HepG2 (cell line): ENCODE measurements around the gene ILKAP. TPM values are rescaled to one million over a fixed set of nuclear protein-coding genes. Genes with fewer than 3 reads are reported as not detected.

Source experiments
- ATAC-seq: fragments of 200-7000 bp; cut with Tn5 transposase; 3 replicates; pipeline ENCODE4 v1.9.1; 2020; ENCODE audit warnings: mild to moderate bottlenecking, moderate library complexity
- BruUV-seq: library from RNA; stranded (reverse); fragments of 400-500 nt; replicated peaks from 2 replicates; lab custom pipeline; 2021; lab: Mats Ljungman, UMichigan
- CTCF ChIA-PET: fragments of 300-600 bp; formaldehyde crosslinking; extraction: SDS; loops from one replicate; lab custom pipeline; 2021; ENCODE audit warnings: low total read pairs, inconsistent platforms, low intra/inter-chr PET ratio; lab: Yijun Ruan, JAX
- POLR2A ChIA-PET: fragments of 350-600 bp; sonication (Branson Sonifier 250); formaldehyde crosslinking; loops from one replicate; lab custom pipeline; 2020; ENCODE audit warnings: antibody characterized with exemption, inconsistent platforms; lab: Yijun Ruan, JAX
- DNase-seq: peaks from one replicate; pipeline ENCODE4 v3.0.0-alpha.2; 2015; ENCODE audit warnings: low spot score
- FAIRE-seq: peaks from 3 replicates; lab custom pipeline; 2011; peaks lifted over from hg19 to GRCh38; lab: Jason Lieb, UNC
- H2AFZ ChIP-seq: one replicate; pipeline ENCODE4 v1.6.1; 2011; ENCODE audit warnings: low read length, inconsistent platforms
- H3K27ac ChIP-seq: fragments of 300-600 bp; 3 replicates; pipeline ENCODE4 v1.8.0; 2011; ENCODE audit warnings: mixed run types, mild to moderate bottlenecking, mixed read lengths, low read length, inconsistent platforms; ENCODE audit not compliant: insufficient read depth; ENCODE audit errors: extremely low read length
- H3K27me3 ChIP-seq, 2 experiments: fragments of 200-600 bp in 1 of 2; 2 replicates in 1 of 2; 3 replicates in 1 of 2; pipeline versions ENCODE4 v1.6.0 to v1.8.0; 2011; ENCODE audit warnings: low read length in 2 of 2, mild to moderate bottlenecking in 2 of 2, moderate library complexity in 2 of 2, inconsistent platforms in 1 of 2; ENCODE audit not compliant: insufficient read depth in 2 of 2, control insufficient read depth in 1 of 2
- H3K36me3 ChIP-seq, 2 experiments: fragments of 200-600 bp in 1 of 2; replicated peaks in 1 of 2; 2 replicates in 1 of 2; 3 replicates in 1 of 2; pipeline versions ENCODE4 v1.5.1 to v1.8.0; 2011; ENCODE audit warnings: low read length in 2 of 2, inconsistent platforms in 1 of 2; ENCODE audit not compliant: insufficient read depth in 2 of 2, control insufficient read depth in 1 of 2
- H3K4me1 ChIP-seq: 2 replicates; pipeline ENCODE4 v1.5.1; 2012; ENCODE audit warnings: low read length, inconsistent platforms; ENCODE audit not compliant: insufficient read depth
- H3K4me2 ChIP-seq: 2 replicates; pipeline ENCODE4 v1.6.0; 2011; ENCODE audit warnings: low read depth, low read length, inconsistent platforms
- H3K4me3 ChIP-seq, 3 experiments: fragments of 200-600 bp in 1 of 3; sonication (generic), shearing (Covaris generic) in 1 of 3; replicated peaks in 1 of 3; 2 replicates each; pipeline ENCODE4 v1.5.1; 2011 to 2016; ENCODE audit warnings: low read length in 3 of 3, inconsistent platforms in 2 of 3, low read depth in 2 of 3, mild to moderate bottlenecking in 2 of 3, control low read depth in 1 of 3, mixed read lengths in 1 of 3; ENCODE audit not compliant: insufficient read depth in 1 of 3
- H3K79me2 ChIP-seq: one replicate; pipeline ENCODE4 v1.6.1; 2011; ENCODE audit warnings: low read length, inconsistent platforms; ENCODE audit not compliant: insufficient read depth
- H3K9ac ChIP-seq: 2 replicates; pipeline ENCODE4 v1.6.0; 2011; ENCODE audit warnings: mild to moderate bottlenecking, low read depth, low read length, inconsistent platforms; ENCODE audit not compliant: insufficient read depth
- H3K9me3 ChIP-seq: 2 replicates; pipeline ENCODE4 v1.5.1; 2012; ENCODE audit warnings: mild to moderate bottlenecking, low read length
- H4K20me1 ChIP-seq: 2 replicates; pipeline ENCODE4 v1.6.0; 2011; ENCODE audit warnings: inconsistent platforms, mild to moderate bottlenecking, low read length, moderate library complexity; ENCODE audit not compliant: insufficient read depth
- AGO2 ChIP-seq: fragments of 200-400 bp; formaldehyde crosslinking; optimal IDR thresholded peaks from 2 replicates; pipeline ENCODE3; 2017; ENCODE audit warnings: mild to moderate bottlenecking, low read depth, low read length, moderate library complexity
- GLI4 ChIP-seq: sonication (generic); formaldehyde crosslinking; IDR thresholded peaks from 2 replicates; pipeline ENCODE4 v1.5.1; 2020; ENCODE audit warnings: missing genetic modification reagents, mild to moderate bottlenecking, moderate library complexity, borderline replicate concordance
- HDAC6 ChIP-seq: fragments of 200-600 bp; sonication (generic); IDR thresholded peaks from 2 replicates; pipeline ENCODE4 v1.7.0; 2017; ENCODE audit warnings: mild to moderate bottlenecking, antibody characterized with exemption, low read length, low read depth
- HNRNPK ChIP-seq: fragments of 200-400 bp; formaldehyde crosslinking; IDR thresholded peaks from 2 replicates; pipeline ENCODE4 v1.6.1; 2018; ENCODE audit warnings: low read length, low read depth, moderate library complexity, mild to moderate bottlenecking; ENCODE audit not compliant: poor library complexity, severe bottlenecking
- MIER2 ChIP-seq: IDR thresholded peaks from 2 replicates; pipeline ENCODE4 v1.6.1; 2016; ENCODE audit warnings: missing biosample characterization, missing genetic modification reagents
- PTBP1 ChIP-seq: fragments of 200-400 bp; formaldehyde crosslinking; IDR thresholded peaks from 2 replicates; pipeline ENCODE4 v1.6.1; 2018; ENCODE audit warnings: low read length, low read depth; ENCODE audit not compliant: poor library complexity, severe bottlenecking
- RBFOX2 ChIP-seq: fragments of 200-400 bp; formaldehyde crosslinking; IDR thresholded peaks from 2 replicates; pipeline ENCODE4 v1.6.1; 2017; ENCODE audit warnings: low read depth, mild to moderate bottlenecking, low read length
- REL ChIP-seq: sonication (generic); formaldehyde crosslinking; conservative IDR thresholded peaks from 2 replicates; pipeline ENCODE4 v1.8.0; 2022; ENCODE audit warnings: mild to moderate bottlenecking, missing genetic modification reagents, moderate library complexity
- ZFX ChIP-seq: sonication (generic); formaldehyde crosslinking; IDR thresholded peaks from 2 replicates; pipeline ENCODE4 v1.4.0; 2020; ENCODE audit warnings: mild to moderate bottlenecking, low read depth, missing genetic modification reagents, moderate library complexity
- ZNF607 ChIP-seq: sonication (generic); formaldehyde crosslinking; IDR thresholded peaks from 2 replicates; pipeline ENCODE4 v1.5.1; 2020; ENCODE audit warnings: missing genetic modification reagents, mild to moderate bottlenecking, borderline replicate concordance
- ZNF687 ChIP-seq: sonication (generic); formaldehyde crosslinking; IDR thresholded peaks from 2 replicates; pipeline ENCODE4 v1.5.1; 2020; ENCODE audit warnings: mild to moderate bottlenecking, missing genetic modification reagents, moderate library complexity
- WGBS: methylation state at CpG from one replicate; pipeline ENCODE4 v1.1.6; 2017; ENCODE audit warnings: low lambda C conversion rate; 5-methylcytosine and 5-hydroxymethylcytosine counted together
- in situ Hi-C: cut with HindIII; loops from 2 replicates; pipeline ENCODE4 v1.10.0; 2017; ENCODE audit warnings: low pct_unique_long_range_greater_than_20kb; ENCODE audit not compliant: extremely low pct_ligation_motif_present
- intact Hi-C: fragments of 100-400 bp; cut with micrococcal nuclease; formaldehyde crosslinking; loops from one replicate; pipeline ENCODE4 v1.10.0; 2022; ENCODE audit not compliant: unreplicated experiment
- polyA plus RNA-seq, 8 experiments: library from polyadenylated mRNA; depleted of rRNA in 3 of 8; stranded (reverse) in 7 of 8; unstranded in 1 of 8; fragments of >200 nt; fragmentation: Illumina TruSeq in 4 of 8; extraction: Trizol in 4 of 8; gene quantifications; 2 replicates each; pipeline versions ENCODE4 v1.2.1 to v1.2.3, GENCODE V29; 2011 to 2016; ENCODE audit warnings: low read depth in 4 of 8, missing spikeins in 1 of 8, mixed read lengths in 1 of 8; ENCODE audit not compliant: insufficient read depth in 1 of 8
- total RNA-seq, 5 experiments: library from RNA; depleted of rRNA; stranded (reverse); fragments of >200 nt; fragmentation: Illumina TruSeq; extraction: Trizol; gene quantifications; 2 replicates each; pipeline ENCODE4 v1.2.3, GENCODE V29; 2016; ENCODE audit warnings: low read depth in 1 of 5
- TF ChIP-seq, protein P1 (sequence below): sonication (generic); formaldehyde crosslinking; IDR thresholded peaks from 2 replicates; pipeline ENCODE4 v1.4.0; 2020; ENCODE audit warnings: missing genetic modification reagents
- TF ChIP-seq, protein P2 (sequence below): sonication (generic); formaldehyde crosslinking; IDR thresholded peaks from 2 replicates; pipeline ENCODE4 v1.9.0; 2022; ENCODE audit warnings: missing genetic modification reagents, mild to moderate bottlenecking, borderline replicate concordance

ILKAP gene
- total and polyA plus RNA-seq, 2 of the 13 experiments (the other 11 are each of a cell fraction or from before 2014, with no cell fraction given) = 29.6 to 33.1 TPM

DNA sequence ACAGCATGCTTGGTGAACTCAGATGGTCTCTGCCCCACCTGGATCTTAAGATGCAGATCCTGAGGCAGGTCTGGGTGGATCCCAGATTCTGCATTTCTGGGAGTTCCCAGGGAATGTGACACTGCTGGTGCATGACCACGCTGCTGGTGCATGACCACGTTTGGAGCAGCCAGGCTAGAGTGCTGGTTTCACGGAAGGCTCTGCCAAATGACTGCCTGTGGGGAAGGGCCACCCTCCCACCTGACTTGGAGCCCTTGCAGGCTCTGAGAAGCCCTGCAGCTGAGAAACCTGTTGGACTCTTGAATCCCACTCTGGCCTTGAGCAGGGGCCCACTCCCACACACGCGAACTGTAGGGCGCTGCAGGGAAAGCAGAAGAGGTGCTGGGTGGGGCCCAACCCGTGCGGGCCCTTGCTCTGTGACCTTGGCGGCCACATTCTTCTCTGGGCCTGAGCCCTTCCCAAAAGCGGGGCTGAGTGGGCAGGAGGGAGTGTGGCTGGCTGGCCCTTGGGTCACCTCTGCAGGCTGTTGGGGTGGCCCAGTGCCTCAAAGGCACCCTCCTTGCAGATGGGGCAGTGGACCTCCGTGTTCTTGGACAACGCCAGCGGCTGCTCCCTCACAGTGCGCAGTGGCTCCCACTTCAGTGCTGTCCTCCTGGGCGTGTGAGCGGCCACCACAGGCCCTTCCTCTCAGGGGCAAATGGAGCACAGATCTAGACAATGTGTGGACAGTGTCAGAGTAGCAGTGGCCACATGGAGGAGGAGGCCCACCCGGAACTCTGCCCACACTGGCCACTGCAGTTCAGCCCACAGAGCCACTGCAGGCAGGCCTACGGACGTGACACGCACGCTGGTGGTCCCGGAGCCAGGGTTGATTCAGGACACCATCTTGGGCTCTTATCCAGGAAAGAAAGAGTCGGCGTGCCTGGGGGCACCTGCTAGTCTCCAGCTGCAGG is 36.8 kb downstream of the ILKAP start:
- Histone ChIP-seq H3K4me3 (no peak overlapping the region), H4K20me1 (no peaks in the 10 kb centered on the region), H3K27me3 (peaks cover 13 to 26% of the 10 kb centered on the region in 2 experiments), H3K9me3 (no peaks in the 10 kb centered on the region), H3K27ac (no peak overlapping the region), H3K79me2 (no peaks in the 10 kb centered on the region), H3K4me2 (no peak overlapping the region), H3K9ac (no peak overlapping the region), H2AFZ (no peak overlapping the region), H3K36me3 (peaks cover 13 to 25% of the 10 kb centered on the region in 2 experiments), H3K4me1 (peaks cover 18% of the 10 kb centered on the region)
- in situ Hi-C loops (no loop called here), intact Hi-C loops (no loop called here)
- ChIA-PET POLR2A (no interaction called here), CTCF (no interaction called here)
- no TSS peak for BruUV-seq
- ATAC-seq = peak; percentile 11
- no peak for FAIRE-seq
- WGBS = 84% methylated on average over 14 of the region's 24 CpGs
- DNase-seq = no peak
- TF ChIP-seq ZNF687 (CRISPR knock-in tag) (no peak), ZNF607 (no peak), AGO2 (peak; percentile 64), ZFX (CRISPR knock-in tag) (0 out of 2 replicates have a peak, but pooled peaks have one; percentile 15), RBFOX2 (no peak), HNRNPK (no peak), HDAC6 (no peak), PTBP1 (no peak), REL (no peak), MIER2 (CRISPR knock-in tag) (no peak), GLI4 (CRISPR knock-in tag) (no peak)
- TF ChIP-seq, protein P1, sequence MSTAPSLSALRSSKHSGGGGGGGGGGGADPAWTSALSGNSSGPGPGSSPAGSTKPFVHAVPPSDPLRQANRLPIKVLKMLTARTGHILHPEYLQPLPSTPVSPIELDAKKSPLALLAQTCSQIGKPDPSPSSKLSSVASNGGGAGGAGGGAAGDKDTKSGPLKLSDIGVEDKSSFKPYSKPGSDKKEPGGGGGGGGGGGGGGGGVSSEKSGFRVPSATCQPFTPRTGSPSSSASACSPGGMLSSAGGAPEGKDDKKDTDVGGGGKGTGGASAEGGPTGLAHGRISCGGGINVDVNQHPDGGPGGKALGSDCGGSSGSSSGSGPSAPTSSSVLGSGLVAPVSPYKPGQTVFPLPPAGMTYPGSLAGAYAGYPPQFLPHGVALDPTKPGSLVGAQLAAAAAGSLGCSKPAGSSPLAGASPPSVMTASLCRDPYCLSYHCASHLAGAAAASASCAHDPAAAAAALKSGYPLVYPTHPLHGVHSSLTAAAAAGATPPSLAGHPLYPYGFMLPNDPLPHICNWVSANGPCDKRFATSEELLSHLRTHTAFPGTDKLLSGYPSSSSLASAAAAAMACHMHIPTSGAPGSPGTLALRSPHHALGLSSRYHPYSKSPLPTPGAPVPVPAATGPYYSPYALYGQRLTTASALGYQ (CRISPR knock-in tag) = no peak
- TF ChIP-seq, protein P2, sequence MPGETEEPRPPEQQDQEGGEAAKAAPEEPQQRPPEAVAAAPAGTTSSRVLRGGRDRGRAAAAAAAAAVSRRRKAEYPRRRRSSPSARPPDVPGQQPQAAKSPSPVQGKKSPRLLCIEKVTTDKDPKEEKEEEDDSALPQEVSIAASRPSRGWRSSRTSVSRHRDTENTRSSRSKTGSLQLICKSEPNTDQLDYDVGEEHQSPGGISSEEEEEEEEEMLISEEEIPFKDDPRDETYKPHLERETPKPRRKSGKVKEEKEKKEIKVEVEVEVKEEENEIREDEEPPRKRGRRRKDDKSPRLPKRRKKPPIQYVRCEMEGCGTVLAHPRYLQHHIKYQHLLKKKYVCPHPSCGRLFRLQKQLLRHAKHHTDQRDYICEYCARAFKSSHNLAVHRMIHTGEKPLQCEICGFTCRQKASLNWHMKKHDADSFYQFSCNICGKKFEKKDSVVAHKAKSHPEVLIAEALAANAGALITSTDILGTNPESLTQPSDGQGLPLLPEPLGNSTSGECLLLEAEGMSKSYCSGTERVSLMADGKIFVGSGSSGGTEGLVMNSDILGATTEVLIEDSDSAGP (CRISPR knock-in tag) = no peak
